PC-9 (cell line): ENCODE results near the gene BAHD1. TPM values are rescaled to one million over a fixed set of nuclear protein-coding genes. Genes with fewer than 3 reads are reported as not detected.

Experiments
- BruUV-seq: library from RNA; stranded (reverse); fragments of 400-500 nt; replicated peaks from 2 replicates; lab custom pipeline; 2021; lab: Mats Ljungman, UMichigan
- CTCF ChIA-PET: fragments of 300-600 bp; sonication (Branson Sonifier 250); formaldehyde crosslinking; loops from one replicate; lab custom pipeline; 2022; ENCODE audit warnings: antibody characterized with exemption; lab: Charles Lee
- POLR2A ChIA-PET: fragments of 300-600 bp; sonication (Branson Sonifier 250); formaldehyde crosslinking; loops from one replicate; lab custom pipeline; 2022; ENCODE audit warnings: antibody characterized with exemption; ENCODE audit not compliant: unreplicated experiment; lab: Charles Lee
- DNase-seq, 2 experiments: peaks; one replicate each; pipeline versions ENCODE4 v3.0.0 to v3.0.0-alpha.2; 2015 to 2022; ENCODE audit warnings: mixed read lengths in 1 of 2
- H2AFZ ChIP-seq: fragments of 200-600 bp; sonication (generic); 2 replicates; pipeline ENCODE4 v1.8.1; 2017; ENCODE audit warnings: antibody characterized with exemption
- H3F3A ChIP-seq: fragments of 200-600 bp; sonication (generic); 2 replicates; pipeline ENCODE4 v1.8.1; 2017; ENCODE audit warnings: antibody characterized with exemption, mild to moderate bottlenecking, low read depth; ENCODE audit not compliant: insufficient read depth
- H3K27ac ChIP-seq: fragments of 200-600 bp; sonication (generic); 2 replicates; pipeline ENCODE4 v1.6.1; 2016; ENCODE audit warnings: mixed run types
- H3K27me3 ChIP-seq: fragments of 200-600 bp; sonication (generic); 2 replicates; pipeline ENCODE4 v1.6.1; 2016; ENCODE audit warnings: low read depth, mixed run types; ENCODE audit not compliant: insufficient read depth
- H3K36me3 ChIP-seq: fragments of 200-600 bp; sonication (generic); 2 replicates; pipeline ENCODE4 v1.6.1; 2016; ENCODE audit warnings: low read depth, mixed run types
- H3K4me1 ChIP-seq: fragments of 200-600 bp; sonication (generic); replicated peaks from 2 replicates; pipeline ENCODE4 v1.6.1; 2016; ENCODE audit warnings: mixed run types; ENCODE audit not compliant: insufficient read depth
- H3K4me2 ChIP-seq: fragments of 200-600 bp; sonication (generic); 2 replicates; pipeline ENCODE4 v1.6.1; 2017; ENCODE audit warnings: mixed run types
- H3K4me3 ChIP-seq: fragments of 200-600 bp; sonication (generic); 2 replicates; pipeline ENCODE4 v1.6.1; 2016; ENCODE audit warnings: mixed run types
- H3K79me2 ChIP-seq: fragments of 200-600 bp; sonication (generic); 2 replicates; pipeline ENCODE4 v1.6.1; 2017; ENCODE audit warnings: low read depth, mixed run types
- H3K9me2 ChIP-seq: fragments of 200-600 bp; sonication (generic); 2 replicates; pipeline ENCODE4 v1.8.1; 2017; ENCODE audit warnings: mild to moderate bottlenecking; ENCODE audit not compliant: insufficient read depth
- H3K9me3 ChIP-seq: fragments of 200-600 bp; sonication (generic); 2 replicates; pipeline ENCODE4 v1.8.1; 2016; ENCODE audit warnings: low read depth; ENCODE audit not compliant: insufficient read depth
- H4K20me1 ChIP-seq: fragments of 200-600 bp; sonication (generic); 2 replicates; pipeline ENCODE4 v1.8.1; 2017; ENCODE audit not compliant: insufficient read depth
- EZH2 ChIP-seq: fragments of 200-600 bp; sonication (generic); IDR thresholded peaks from 2 replicates; pipeline ENCODE4 v1.8.0; 2017; ENCODE audit warnings: antibody characterized with exemption, low read depth
- intact Hi-C: fragments of 100-400 bp; cut with micrococcal nuclease; formaldehyde crosslinking; loops from one replicate; pipeline ENCODE4 v1.10.0; 2022; ENCODE audit not compliant: unreplicated experiment
- total RNA-seq: library from RNA; stranded (reverse); gene quantifications from 2 replicates; pipeline ENCODE4 v1.2.3, GENCODE V29; 2021
- TF ChIP-seq, protein P1 (sequence below): fragments of 200-600 bp; sonication (generic); conservative IDR thresholded peaks from 2 replicates; pipeline ENCODE4 v1.6.1; 2017; ENCODE audit warnings: mixed run types, antibody characterized with exemption, mild to moderate bottlenecking, moderate library complexity

BAHD1 gene
- total RNA-seq, 1 experiment from 2014 or later = 19.1 TPM

DNA sequence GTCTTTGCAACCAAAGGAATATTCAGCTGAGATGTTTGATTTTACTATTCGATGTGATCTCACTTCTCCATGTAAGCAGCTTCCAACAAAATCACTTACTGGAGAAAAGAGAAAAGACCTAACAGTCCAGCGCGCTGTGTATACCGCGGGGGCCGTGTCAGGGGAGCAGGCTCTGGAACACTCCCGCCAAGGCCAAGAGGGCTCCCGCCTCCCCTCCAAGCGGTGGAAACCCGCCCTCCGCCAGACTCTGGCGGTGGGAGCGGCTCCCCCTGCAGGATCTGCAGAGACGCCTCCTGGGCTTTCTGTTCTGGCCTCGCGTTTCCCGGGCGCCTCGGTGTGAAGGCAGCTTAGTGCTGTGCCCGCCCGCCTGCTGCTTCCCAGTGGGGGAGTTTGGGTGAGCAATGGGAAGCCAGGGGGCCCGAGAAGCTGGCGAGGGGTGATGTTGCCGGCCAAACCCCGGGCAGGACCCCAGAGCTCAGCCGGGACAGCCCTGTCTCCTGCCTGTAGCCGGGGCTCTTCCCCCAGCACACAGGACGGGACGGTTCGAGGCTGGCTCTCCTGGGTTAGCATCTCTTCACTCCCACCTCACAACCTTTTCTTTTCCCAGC, 66.3 kb downstream of the BAHD1 start:
- Histone ChIP-seq H3K27me3 (no peaks in the 10 kb centered on the region), H3K36me3 (no peaks in the 10 kb centered on the region), H3K79me2 (no peaks in the 10 kb centered on the region), H3K9me2 (no peaks in the 10 kb centered on the region), H3K4me1 (peaks cover 7% of the 10 kb centered on the region), H3K4me3 (no peak overlapping the region; the same call in 1 of the 2 replicates), H3F3A (peaks cover 10% of the 10 kb centered on the region; the same call in 1 of the 2 replicates), H3K4me2 (peak overlapping the region; percentile 36; the same call in 1 of the 2 replicates), H3K9me3 (no peaks in the 10 kb centered on the region), H3K27ac (no peak overlapping the region), H2AFZ (peak overlapping the region; percentile 69; the same call in 1 of the 2 replicates), H4K20me1 (no peaks in the 10 kb centered on the region)
- TF ChIP-seq, protein P1, sequence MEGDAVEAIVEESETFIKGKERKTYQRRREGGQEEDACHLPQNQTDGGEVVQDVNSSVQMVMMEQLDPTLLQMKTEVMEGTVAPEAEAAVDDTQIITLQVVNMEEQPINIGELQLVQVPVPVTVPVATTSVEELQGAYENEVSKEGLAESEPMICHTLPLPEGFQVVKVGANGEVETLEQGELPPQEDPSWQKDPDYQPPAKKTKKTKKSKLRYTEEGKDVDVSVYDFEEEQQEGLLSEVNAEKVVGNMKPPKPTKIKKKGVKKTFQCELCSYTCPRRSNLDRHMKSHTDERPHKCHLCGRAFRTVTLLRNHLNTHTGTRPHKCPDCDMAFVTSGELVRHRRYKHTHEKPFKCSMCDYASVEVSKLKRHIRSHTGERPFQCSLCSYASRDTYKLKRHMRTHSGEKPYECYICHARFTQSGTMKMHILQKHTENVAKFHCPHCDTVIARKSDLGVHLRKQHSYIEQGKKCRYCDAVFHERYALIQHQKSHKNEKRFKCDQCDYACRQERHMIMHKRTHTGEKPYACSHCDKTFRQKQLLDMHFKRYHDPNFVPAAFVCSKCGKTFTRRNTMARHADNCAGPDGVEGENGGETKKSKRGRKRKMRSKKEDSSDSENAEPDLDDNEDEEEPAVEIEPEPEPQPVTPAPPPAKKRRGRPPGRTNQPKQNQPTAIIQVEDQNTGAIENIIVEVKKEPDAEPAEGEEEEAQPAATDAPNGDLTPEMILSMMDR = peak; percentile 51
- TF ChIP-seq EZH2 = no peak
- intact Hi-C loops = loop anchor here (5.0 kb wide), 2 partner anchors 35 to 65 kb away; partner anchors contain the start of genes BAHD1 and CHST14
- CTCF ChIA-PET = interaction anchor here (0.5 to 0.6 kb wide), 2 partner anchors 77 to 83 kb away, joined by 3 to 7 read pairs; no protein-coding TSS in a partner anchor
- POLR2A ChIA-PET = interaction anchor here (0.6 kb wide), 1 partner anchor 906 kb away, joined by 3 read pairs; no protein-coding TSS in a partner anchor
- BruUV-seq = no TSS peak
- peak; percentile 47 to 69 for DNase-seq

DNA sequence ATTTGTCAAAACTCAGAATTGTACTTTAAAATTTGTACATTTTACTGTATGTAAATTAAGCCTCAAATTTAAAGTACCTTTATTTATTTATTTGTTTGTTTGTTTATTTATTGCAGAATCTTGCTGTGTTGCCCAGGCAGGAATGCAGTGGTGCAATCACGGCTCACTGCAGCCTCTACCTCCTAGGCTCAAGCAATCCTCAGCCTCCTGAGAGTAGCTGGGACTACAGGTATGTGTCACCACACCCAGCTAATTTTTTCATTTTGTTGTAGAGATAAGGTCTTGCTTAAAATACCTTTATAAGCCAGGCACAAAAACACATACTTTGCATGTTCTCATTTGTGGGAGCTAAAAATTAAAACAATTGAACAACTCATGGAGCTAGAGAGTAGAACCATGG, 67.5 kb downstream of the BAHD1 start:
- ChIA-PET POLR2A (interaction anchor here (0.6 to 0.7 kb wide), 2 partner anchors 702 to 1544 kb away, joined by 3 to 4 read pairs; no protein-coding TSS in a partner anchor), CTCF (interaction anchor here (0.5 to 0.6 kb wide), 2 partner anchors 63 to 556 kb away, joined by 5 to 9 read pairs; no protein-coding TSS in a partner anchor)
- H4K20me1 ChIP-seq = no peaks in the 10 kb centered on the region
- H2AFZ ChIP-seq = no peak overlapping the region
- no peaks in the 10 kb centered on the region for H3K36me3 ChIP-seq
- no peak overlapping the region for H3K4me3 ChIP-seq
- H3K9me3 ChIP-seq = no peaks in the 10 kb centered on the region
- TF ChIP-seq, protein P1 = no peak
- TF ChIP-seq EZH2 = no peak
- intact Hi-C loops = loop anchor here (5.0 kb wide), 2 partner anchors 36 to 66 kb away; partner anchors contain the start of genes BAHD1 and CHST14
- no peaks in the 10 kb centered on the region for H3K79me2 ChIP-seq
- no peak for DNase-seq
- BruUV-seq = no TSS peak
- H3K9me2 ChIP-seq = no peaks in the 10 kb centered on the region
- H3F3A ChIP-seq = peaks cover 10% of the 10 kb centered on the region; the same call in 1 of the 2 replicates
- H3K4me2 ChIP-seq = no peak overlapping the region
- no peak overlapping the region for H3K27ac ChIP-seq
- peaks cover 7% of the 10 kb centered on the region for H3K4me1 ChIP-seq
- no peaks in the 10 kb centered on the region for H3K27me3 ChIP-seq

DNA sequence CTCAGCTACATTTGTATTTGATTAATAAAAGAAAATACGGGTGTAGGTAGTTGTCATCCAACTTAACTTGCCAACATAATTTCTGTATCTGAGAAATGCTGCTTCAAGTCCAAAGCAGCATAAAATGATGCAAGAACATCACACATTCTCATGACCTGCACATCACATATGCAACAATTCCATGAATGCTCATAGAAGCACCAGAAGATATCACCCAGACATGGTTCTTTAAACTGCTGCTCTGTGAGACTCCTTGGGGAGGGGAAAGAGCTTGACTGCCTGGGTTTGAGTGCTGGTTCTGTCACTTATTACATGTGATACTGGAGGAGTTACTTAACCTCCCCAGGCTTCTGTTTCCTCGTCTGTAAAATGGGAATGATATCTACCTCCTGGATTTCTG, 69.4 kb downstream of the BAHD1 start:
- peaks cover 7% of the 10 kb centered on the region for H3K4me1 ChIP-seq
- H3K27me3 ChIP-seq = no peaks in the 10 kb centered on the region
- intact Hi-C loops = no loop called here
- H3K36me3 ChIP-seq = no peaks in the 10 kb centered on the region
- no peak for TF ChIP-seq EZH2
- TF ChIP-seq, protein P1 = no peak
- no peaks in the 10 kb centered on the region for H3K9me3 ChIP-seq
- BruUV-seq = no TSS peak
- ChIA-PET CTCF (no interaction called here), POLR2A (no interaction called here)
- H3K27ac ChIP-seq = no peak overlapping the region
- H3K4me3 ChIP-seq = no peak overlapping the region
- no peaks in the 10 kb centered on the region for H4K20me1 ChIP-seq
- no peaks in the 10 kb centered on the region for H3K9me2 ChIP-seq
- H3K4me2 ChIP-seq = no peak overlapping the region
- DNase-seq = no peak
- peaks cover 10% of the 10 kb centered on the region; the same call in 1 of the 2 replicates for H3F3A ChIP-seq
- no peaks in the 10 kb centered on the region for H3K79me2 ChIP-seq
- no peak overlapping the region for H2AFZ ChIP-seq
